NCI-H1417 (cell line): Measurements from ENCODE around the gene CC2D1B.
"Not testable (repeated sequence)": the region's sequence is repeated elsewhere in the genome, so short reads cannot be mapped to it uniquely, and the experiment has no call there.

Experiments used
- DNase-seq, 3 experiments: peaks; one replicate each; lab custom pipeline; 2025; lab: John Stamatoyannopoulos, UW

Gene CC2D1B, protein sequence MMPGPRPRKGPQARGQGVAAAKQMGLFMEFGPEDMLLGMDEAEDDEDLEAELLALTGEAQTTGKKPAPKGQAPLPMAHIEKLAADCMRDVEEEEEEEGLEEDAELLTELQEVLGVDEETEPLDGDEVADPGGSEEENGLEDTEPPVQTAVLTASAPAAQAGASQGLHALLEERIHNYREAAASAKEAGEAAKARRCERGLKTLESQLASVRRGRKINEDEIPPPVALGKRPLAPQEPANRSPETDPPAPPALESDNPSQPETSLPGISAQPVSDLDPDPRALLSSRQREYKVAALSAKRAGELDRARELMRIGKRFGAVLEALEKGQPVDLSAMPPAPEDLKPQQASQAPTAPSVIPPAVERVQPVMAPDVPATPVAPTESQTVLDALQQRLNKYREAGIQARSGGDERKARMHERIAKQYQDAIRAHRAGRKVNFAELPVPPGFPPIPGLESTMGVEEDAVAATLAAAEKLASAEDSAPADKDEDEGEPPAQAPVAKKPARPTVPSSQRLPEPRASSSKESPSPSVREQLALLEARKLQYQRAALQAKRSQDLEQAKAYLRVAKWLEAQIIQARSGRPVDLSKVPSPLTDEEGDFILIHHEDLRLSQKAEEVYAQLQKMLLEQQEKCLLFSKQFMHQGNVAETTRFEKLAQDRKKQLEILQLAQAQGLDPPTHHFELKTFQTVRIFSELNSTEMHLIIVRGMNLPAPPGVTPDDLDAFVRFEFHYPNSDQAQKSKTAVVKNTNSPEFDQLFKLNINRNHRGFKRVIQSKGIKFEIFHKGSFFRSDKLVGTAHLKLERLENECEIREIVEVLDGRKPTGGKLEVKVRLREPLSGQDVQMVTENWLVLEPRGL

DNA sequence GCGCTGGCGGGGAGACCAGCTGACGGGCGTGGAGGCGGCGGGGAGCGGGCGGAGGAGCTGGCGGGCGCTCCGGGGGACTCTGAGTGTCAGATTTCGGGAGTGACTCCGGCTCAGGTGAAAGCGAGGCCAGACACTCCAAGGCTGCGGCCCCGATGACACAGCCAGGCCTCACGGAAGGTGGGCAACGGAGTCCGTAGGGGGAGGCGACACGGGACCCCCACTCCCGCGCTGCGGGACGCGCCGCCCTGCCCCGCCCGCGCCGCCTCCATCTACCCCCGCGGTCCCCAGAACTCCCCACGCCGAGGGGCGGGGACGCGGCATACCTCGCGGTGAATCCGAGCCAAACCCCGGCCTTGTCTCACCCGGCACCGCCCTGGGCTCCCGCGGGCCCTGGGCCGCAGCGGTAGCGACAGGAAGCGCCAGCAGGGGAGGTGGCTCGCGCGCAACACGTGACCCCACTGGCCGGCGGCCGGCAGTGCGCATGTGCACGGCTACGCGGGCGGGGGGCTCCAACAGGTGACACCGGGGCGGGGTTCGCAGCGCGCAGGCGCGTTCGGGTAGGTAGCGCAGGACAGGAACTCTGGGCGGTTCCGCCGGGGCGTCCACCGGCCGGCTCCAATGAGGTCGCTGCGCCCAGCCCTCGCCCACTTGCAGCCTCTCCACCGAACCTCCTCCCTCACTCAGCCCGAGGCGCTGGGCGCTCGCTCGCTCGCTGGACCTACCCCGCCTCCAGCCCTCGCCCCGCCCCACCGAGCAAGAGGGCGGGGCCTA is at the start of gene CC2D1B:
Gene CC2D1B, minus strand, starts transcription at position 460 of the 771 bp plus-strand sequence. CDS start 1,585 bp downstream, outside the sequence.
- peak; percentile 97 to 99 (median 98) for DNase-seq

GRCh38 chr1:52414942-52415341 is 48.9 kb upstream of the CC2D1B start:
- no peak for DNase-seq

- no peak for DNase-seq
Observed at GRCh38 chr1:52413410-52413989, 47.5 kb upstream of the CC2D1B start.

DNA sequence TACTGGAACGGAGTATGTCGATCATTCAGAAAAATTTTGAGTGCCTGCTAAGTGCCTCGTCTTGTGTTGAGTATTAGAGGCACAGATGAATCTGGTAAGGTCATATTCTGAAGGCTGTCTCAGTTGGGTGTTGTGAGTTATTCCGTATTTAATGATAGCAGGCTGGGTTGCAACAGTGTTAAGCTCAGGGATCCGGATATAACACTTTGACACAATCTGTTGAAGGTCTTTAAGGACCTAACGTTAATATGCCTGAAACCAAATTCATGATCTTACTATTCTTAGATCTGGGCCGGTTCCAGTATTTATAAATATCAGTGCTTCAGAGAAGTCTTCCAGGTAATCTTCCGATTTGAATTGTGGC is 39.0 kb upstream of the CC2D1B start:
- no peak for DNase-seq

GRCh38 chr1:52404116-52404974 is 38.3 kb upstream of the CC2D1B start, which contains the start of the genes ORC1 and PRPF38A:
Gene ORC1 (minus strand): TSS chr1:52404423. CDS start chr1:52402223, 2,200 bp downstream.
Gene PRPF38A (plus strand): TSS chr1:52404602. CDS start chr1:52404750, 148 bp downstream.
- DNase-seq: peak; percentile 96 to 99 (median 99)

DNA sequence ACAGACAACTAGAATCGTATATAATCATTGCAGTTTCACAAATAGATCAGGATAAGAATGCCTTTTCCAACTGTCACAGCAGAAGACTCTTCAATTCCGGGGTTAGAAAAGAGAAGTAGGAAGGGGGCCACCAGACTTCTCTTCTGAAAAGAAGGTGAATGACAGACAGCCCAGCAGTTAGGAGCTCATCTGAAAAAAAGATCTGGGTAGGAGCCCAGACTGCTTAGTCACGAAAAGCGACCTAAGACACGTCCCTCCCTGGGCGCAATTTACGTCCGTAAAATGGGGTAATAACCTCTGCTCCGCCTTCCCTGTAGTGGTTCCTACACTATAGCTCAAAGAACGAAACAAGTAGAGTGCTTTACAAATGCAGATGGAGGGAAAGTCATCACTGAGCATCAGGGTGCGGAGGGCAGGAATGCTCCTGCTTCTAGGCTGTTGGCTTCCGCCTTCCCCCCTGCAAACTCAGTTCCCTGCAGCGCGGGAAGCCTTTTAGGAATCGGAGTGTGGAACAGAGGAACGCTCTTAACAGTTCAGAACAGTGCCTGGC is 37.6 kb upstream of the CC2D1B start:
- DNase-seq: peak in 1 of 3 experiments; percentile 62

GRCh38 chr1:52402860-52403240 is 36.8 kb upstream of the CC2D1B start:
- DNase-seq: peak in 1 of 3 experiments; percentile 5

GRCh38 chr1:52400131-52400530 is 34.1 kb upstream of the CC2D1B start:
- no peak for DNase-seq

DNA sequence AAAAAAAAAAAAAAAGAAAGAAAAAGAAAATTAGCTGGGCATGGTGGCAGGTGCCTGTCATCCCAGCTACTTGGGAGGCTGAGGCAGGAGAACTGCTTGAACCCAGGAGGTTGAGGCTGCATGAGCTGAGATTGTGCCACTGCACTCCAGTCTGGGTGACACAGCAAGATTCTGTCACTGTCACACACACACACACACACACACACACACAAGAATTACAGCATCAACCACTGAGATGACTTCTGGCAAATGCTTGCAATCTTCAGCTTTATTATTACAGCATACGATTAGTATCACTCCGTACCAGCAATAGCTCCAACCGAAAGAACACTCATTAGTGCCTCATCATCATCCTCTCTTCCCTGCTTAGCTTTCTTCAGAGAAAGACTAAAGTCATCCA is 33.6 kb upstream of the CC2D1B start:
- DNase-seq: no peak

DNA sequence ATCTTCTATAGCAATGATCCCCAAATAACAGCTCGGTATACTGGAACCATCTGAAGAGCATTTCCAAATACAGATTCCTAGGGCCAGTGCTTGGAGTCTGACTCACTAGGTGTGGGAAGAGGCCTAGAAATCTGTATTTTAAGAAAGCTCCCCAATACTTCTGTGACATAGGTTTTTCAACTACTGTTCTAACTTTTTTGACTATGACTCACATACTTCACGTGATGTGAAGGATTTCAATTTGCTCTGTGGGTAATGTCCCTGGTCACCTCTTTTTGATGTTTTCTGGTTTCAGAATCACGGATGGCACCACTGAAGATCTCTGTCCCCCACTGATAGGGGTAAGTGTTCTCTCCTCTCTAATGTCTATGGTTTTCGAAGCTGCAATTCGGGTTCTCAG is 27.2 kb upstream of the CC2D1B start:
- DNase-seq: no peak

- DNase-seq: no peak
Observed at GRCh38 chr1:52386458-52386857, 20.5 kb upstream of the CC2D1B start.

DNA sequence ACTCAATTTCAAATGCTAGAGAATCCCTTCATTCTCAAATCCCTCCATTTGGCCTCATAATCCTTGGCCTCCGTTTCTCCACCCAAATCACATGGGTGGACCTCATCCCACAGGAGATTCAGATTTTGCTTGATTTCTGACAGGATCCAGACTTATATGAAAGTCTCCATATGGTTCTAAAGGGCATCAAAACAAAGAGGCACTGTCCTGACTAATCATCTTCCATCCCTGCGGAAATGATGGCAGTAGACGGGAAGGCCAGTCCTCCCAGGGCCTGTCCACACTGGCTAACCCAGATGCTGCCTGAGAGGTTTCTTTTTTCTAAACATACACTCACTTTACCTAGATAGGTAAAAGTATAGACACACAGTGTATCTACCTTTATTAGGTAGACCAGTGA is 19.4 kb upstream of the CC2D1B start:
- DNase-seq: no peak

GRCh38 chr1:52369851-52370250 is 3.8 kb upstream of the CC2D1B start:
- DNase-seq: not testable (repeated sequence)

DNA sequence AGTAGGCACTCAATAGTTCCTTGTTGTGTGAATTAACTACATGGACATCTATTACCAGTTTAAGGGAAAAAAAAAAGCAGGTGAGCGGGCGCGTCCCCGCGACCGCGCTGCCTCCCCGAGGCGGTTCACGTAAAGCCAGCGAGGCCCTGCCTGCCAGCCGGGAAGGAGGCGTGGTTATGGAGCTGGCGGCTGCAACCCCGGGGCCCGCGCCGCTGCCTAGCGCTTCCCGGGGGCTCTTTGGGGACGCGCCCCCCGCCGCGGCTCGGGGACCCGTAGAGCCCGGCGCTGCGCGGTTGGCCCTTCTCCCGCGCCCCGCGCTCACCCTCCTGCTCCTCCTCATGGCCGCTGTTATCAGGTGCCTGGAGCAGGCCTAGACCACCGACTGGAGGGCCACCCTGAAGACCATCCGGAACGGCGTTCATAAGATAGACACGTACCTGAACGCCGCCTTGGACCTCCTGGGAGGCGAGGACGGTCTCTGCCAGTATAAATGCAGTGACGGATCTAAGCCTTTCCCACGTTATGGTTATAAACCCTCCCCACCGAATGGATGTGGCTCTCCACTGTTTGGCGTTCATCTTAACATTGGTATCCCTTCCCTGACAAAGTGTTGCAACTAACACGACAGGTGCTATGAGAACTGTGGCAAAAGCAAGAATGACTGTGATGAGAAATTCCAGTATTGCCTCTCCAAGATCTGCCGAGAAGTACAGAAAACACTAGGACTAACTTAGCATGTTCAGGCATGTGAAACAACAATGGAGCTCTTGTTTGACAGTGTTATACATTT is 2.6 kb upstream of the CC2D1B start:
- peak; percentile 71 to 84 (median 84) for DNase-seq

- DNase-seq: no peak
Observed at GRCh38 chr1:52367272-52367671, 1.3 kb upstream of the CC2D1B start.

- DNase-seq: no peak
Observed at GRCh38 chr1:52366517-52366827, 467 bp upstream of the CC2D1B start.

- peak in 1 of 3 experiments; percentile 73 for DNase-seq
Observed at GRCh38 chr1:52365071-52365745, 797 bp downstream of the CC2D1B start.

DNA sequence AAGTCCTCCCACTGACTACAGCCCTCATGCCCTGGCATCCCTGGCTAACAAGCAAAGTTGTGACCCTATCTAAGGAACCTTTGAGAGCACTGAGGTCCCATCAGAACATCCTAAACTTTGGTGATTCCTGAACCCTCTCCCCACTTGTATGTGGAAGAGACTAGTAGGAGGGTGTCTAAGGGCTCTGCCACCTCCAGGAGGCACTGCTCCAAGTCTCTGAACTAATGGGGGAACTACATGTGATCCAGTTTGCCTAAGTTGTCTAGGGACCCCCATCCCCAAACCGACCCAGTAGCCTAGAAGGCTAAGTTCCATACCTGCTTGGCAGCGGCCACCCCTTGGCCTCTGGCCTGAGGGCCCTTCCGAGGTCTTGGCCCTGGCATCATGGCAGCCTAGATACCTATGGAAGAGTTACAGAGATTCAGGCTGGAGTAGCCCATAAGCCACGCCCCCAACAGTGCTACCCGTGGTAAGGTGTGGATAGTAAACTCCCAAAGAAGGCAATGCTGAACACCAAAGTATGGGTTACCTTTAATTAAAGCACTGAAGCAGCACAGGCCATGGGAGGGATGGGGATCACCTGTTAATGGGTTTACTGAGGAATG is 1.7 kb downstream of the CC2D1B start:
- DNase-seq: no peak

- no peak for DNase-seq
Observed at GRCh38 chr1:52360595-52360968, 5.4 kb downstream of the CC2D1B start.
